ENCODE measurements around the gene STOM. TPM values are rescaled to one million over a fixed set of nuclear protein-coding genes. Genes with fewer than 3 reads are reported as not detected.

STOM gene
- total RNA-seq, 1 experiment from 2014 or later = 7.6 TPM

GRCh38 chr9:121386442-121387175, 16.6 kb upstream of the STOM start:
- DNase-seq = peak in 1 of 2 experiments; percentile 17
- ChIA-PET POLR2A (ENCODE audit: unreplicated experiment) (interaction anchor here (0.6 kb wide), 1 partner anchor 108 kb away, joined by 3 read pairs; no protein-coding TSS in a partner anchor), CTCF (interaction anchor here (0.9 kb wide), 1 partner anchor 13 kb away, joined by 3 read pairs; no protein-coding TSS in a partner anchor)
- Histone ChIP-seq H3K9me2 (ENCODE audit: insufficient read depth) (0 out of 2 replicates have a peak, but pooled peaks cover 3% of the 10 kb centered on the region), H3K4me3 (no peak overlapping the region), H3K27ac (no peak overlapping the region), H3K4me1 (replicated peaks; ENCODE audit: insufficient read depth) (peaks cover 11% of the 10 kb centered on the region), H3F3A (ENCODE audit: insufficient read depth, low read depth) (no peaks in the 10 kb centered on the region), H3K36me3 (ENCODE audit: low read depth) (no peaks in the 10 kb centered on the region), H3K9me3 (ENCODE audit: insufficient read depth, low read depth) (no peaks in the 10 kb centered on the region), H3K79me2 (ENCODE audit: low read depth) (no peaks in the 10 kb centered on the region), H2AFZ (no peak overlapping the region), H3K27me3 (ENCODE audit: insufficient read depth, low read depth) (no peaks in the 10 kb centered on the region), H3K4me2 (no peak overlapping the region), H4K20me1 (ENCODE audit: insufficient read depth) (no peaks in the 10 kb centered on the region)
- TF ChIP-seq EZH2 (IDR thresholded peaks at IDR 0.05; ENCODE audit: low read depth) = no peak
- TF ChIP-seq CTCF (conservative IDR thresholded peaks at IDR 0.05) = no peak
- no TSS peak for BruUV-seq (replicated peaks)
- intact Hi-C loops (cut with micrococcal nuclease; ENCODE audit: unreplicated experiment) = loop anchor here (5.0 kb wide), 1 partner anchor 234 kb away; no protein-coding TSS in a partner anchor

- Histone ChIP-seq H3K9me2 (ENCODE audit: insufficient read depth) (0 out of 2 replicates have a peak, but pooled peaks cover 3% of the 10 kb centered on the region), H3K4me1 (replicated peaks; ENCODE audit: insufficient read depth) (peaks cover 11% of the 10 kb centered on the region), H3K36me3 (ENCODE audit: low read depth) (no peaks in the 10 kb centered on the region), H4K20me1 (ENCODE audit: insufficient read depth) (no peaks in the 10 kb centered on the region), H3K9me3 (ENCODE audit: insufficient read depth, low read depth) (no peaks in the 10 kb centered on the region), H3F3A (ENCODE audit: insufficient read depth, low read depth) (no peaks in the 10 kb centered on the region), H3K79me2 (ENCODE audit: low read depth) (no peaks in the 10 kb centered on the region), H3K4me2 (no peak overlapping the region), H3K4me3 (no peak overlapping the region), H2AFZ (no peak overlapping the region), H3K27me3 (ENCODE audit: insufficient read depth, low read depth) (no peaks in the 10 kb centered on the region), H3K27ac (no peak overlapping the region)
- intact Hi-C loops (cut with micrococcal nuclease; ENCODE audit: unreplicated experiment) = no loop called here
- POLR2A ChIA-PET (ENCODE audit: unreplicated experiment) = no interaction called here
- CTCF ChIA-PET = no interaction called here
- no TSS peak for BruUV-seq (replicated peaks)
- DNase-seq = no peak
- TF ChIP-seq EZH2 (IDR thresholded peaks at IDR 0.05; ENCODE audit: low read depth) (no peak), CTCF (conservative IDR thresholded peaks at IDR 0.05) (no peak)
Measured at GRCh38 chr9:121383715-121384114, 13.7 kb upstream of the STOM start.

- no TSS peak for BruUV-seq (replicated peaks)
- no peak overlapping the region for H3K27ac ChIP-seq
- TF ChIP-seq CTCF (conservative IDR thresholded peaks at IDR 0.05) = no peak
- TF ChIP-seq EZH2 (IDR thresholded peaks at IDR 0.05; ENCODE audit: low read depth) = no peak
- no peaks in the 10 kb centered on the region for H4K20me1 ChIP-seq (ENCODE audit: insufficient read depth)
- H3K4me3 ChIP-seq = no peak overlapping the region
- CTCF ChIA-PET = interaction anchor here (0.6 kb wide), 1 partner anchor 165 kb away, joined by 6 read pairs; no protein-coding TSS in a partner anchor
- no peaks in the 10 kb centered on the region for H3K27me3 ChIP-seq (ENCODE audit: insufficient read depth, low read depth)
- H3K36me3 ChIP-seq (ENCODE audit: low read depth) = no peaks in the 10 kb centered on the region
- no peak for DNase-seq
- no peaks in the 10 kb centered on the region for H3F3A ChIP-seq (ENCODE audit: insufficient read depth, low read depth)
- POLR2A ChIA-PET (ENCODE audit: unreplicated experiment) = no interaction called here
- H3K79me2 ChIP-seq (ENCODE audit: low read depth) = no peaks in the 10 kb centered on the region
- no peak overlapping the region for H3K4me2 ChIP-seq
- H3K9me2 ChIP-seq (ENCODE audit: insufficient read depth) = 0 out of 2 replicates have a peak, but pooled peaks cover 3% of the 10 kb centered on the region
- no peak overlapping the region for H2AFZ ChIP-seq
- intact Hi-C loops (cut with micrococcal nuclease; ENCODE audit: unreplicated experiment) = no loop called here
- H3K4me1 ChIP-seq (replicated peaks; ENCODE audit: insufficient read depth) = no peaks in the 10 kb centered on the region
- H3K9me3 ChIP-seq (ENCODE audit: insufficient read depth, low read depth) = no peaks in the 10 kb centered on the region
Measured at GRCh38 chr9:121380846-121381245, 10.8 kb upstream of the STOM start.
